ENCODE data around the gene LIPC.
"Not testable (repeated sequence)": the region's sequence is repeated elsewhere in the genome, so short reads cannot be mapped to it uniquely, and the experiment has no call there.

The LIPC gene

GRCh38 chr15:58595516-58596263, 163.9 kb downstream of the LIPC start:
- H3K4me3 ChIP-seq (IDR thresholded peaks at IDR 0.05; ENCODE audit: insufficient read depth, low read depth, low read length) = no peak overlapping the region
- no peak overlapping the region for H2AFZ ChIP-seq (ENCODE audit: low read depth)
- H3K4me1 ChIP-seq (ENCODE audit: low read depth, poor library complexity, severe bottlenecking) = peaks cover 61% of the 10 kb centered on the region
- no peak overlapping the region for H3K27ac ChIP-seq
- no peaks in the 10 kb centered on the region; the same call in 1 of the 2 replicates for H3K79me2 ChIP-seq (ENCODE audit: insufficient read depth, low read depth)
- peaks cover 8% of the 10 kb centered on the region; the same call in 1 of the 2 replicates for H3K36me3 ChIP-seq (ENCODE audit: insufficient read depth)
- H4K20me1 ChIP-seq (ENCODE audit: insufficient read depth) = no peaks in the 10 kb centered on the region
- H3K27me3 ChIP-seq (ENCODE audit: insufficient read depth, low read depth) = no peaks in the 10 kb centered on the region
- H3K9ac ChIP-seq = no peak overlapping the region
- peak overlapping the region; percentile 75 for H3K4me2 ChIP-seq
- no peak for TF ChIP-seq CTCF (conservative IDR thresholded peaks at IDR 0.05; ENCODE audit: low read depth, low read length)

- H2AFZ ChIP-seq (ENCODE audit: low read depth) = no peak overlapping the region
- H3K4me3 ChIP-seq (IDR thresholded peaks at IDR 0.05; ENCODE audit: insufficient read depth, low read depth, low read length) = no peak overlapping the region
- H3K36me3 ChIP-seq (ENCODE audit: insufficient read depth) = peaks cover 8% of the 10 kb centered on the region
- H3K27ac ChIP-seq = no peak overlapping the region
- H3K4me2 ChIP-seq = no peak overlapping the region
- H3K4me1 ChIP-seq (ENCODE audit: low read depth, poor library complexity, severe bottlenecking) = peaks cover 40% of the 10 kb centered on the region
- no peak for TF ChIP-seq CTCF (conservative IDR thresholded peaks at IDR 0.05; ENCODE audit: low read depth, low read length)
- no peak overlapping the region for H3K9ac ChIP-seq
- no peaks in the 10 kb centered on the region for H4K20me1 ChIP-seq (ENCODE audit: insufficient read depth)
- H3K79me2 ChIP-seq (ENCODE audit: insufficient read depth, low read depth) = no peaks in the 10 kb centered on the region; the same call in 1 of the 2 replicates
- H3K27me3 ChIP-seq (ENCODE audit: insufficient read depth, low read depth) = no peaks in the 10 kb centered on the region
These were observed 166.4 kb downstream of the LIPC start for GRCh38 chr15:58597943-58598828.

GRCh38 chr15:58598829-58599210, 167.0 kb downstream of the LIPC start:
- no peak for TF ChIP-seq CTCF (conservative IDR thresholded peaks at IDR 0.05; ENCODE audit: low read depth, low read length)
- Histone ChIP-seq H3K4me3 (IDR thresholded peaks at IDR 0.05; ENCODE audit: insufficient read depth, low read depth, low read length) (no peak overlapping the region), H3K4me1 (ENCODE audit: low read depth, poor library complexity, severe bottlenecking) (peaks cover 34% of the 10 kb centered on the region), H3K36me3 (ENCODE audit: insufficient read depth) (peaks cover 8% of the 10 kb centered on the region), H3K9ac (no peak overlapping the region), H3K27ac (no peak overlapping the region), H4K20me1 (ENCODE audit: insufficient read depth) (no peaks in the 10 kb centered on the region), H3K27me3 (ENCODE audit: insufficient read depth, low read depth) (no peaks in the 10 kb centered on the region), H3K4me2 (no peak overlapping the region), H2AFZ (ENCODE audit: low read depth) (no peak overlapping the region), H3K79me2 (ENCODE audit: insufficient read depth, low read depth) (no peaks in the 10 kb centered on the region; the same call in 1 of the 2 replicates)

- Histone ChIP-seq H3K36me3 (ENCODE audit: insufficient read depth) (no peaks in the 10 kb centered on the region; the same call in 1 of the 2 replicates), H3K79me2 (ENCODE audit: insufficient read depth, low read depth) (no peaks in the 10 kb centered on the region), H3K4me3 (IDR thresholded peaks at IDR 0.05; ENCODE audit: insufficient read depth, low read depth, low read length) (no peak overlapping the region), H4K20me1 (ENCODE audit: insufficient read depth) (no peaks in the 10 kb centered on the region), H3K4me2 (no peak overlapping the region), H3K27ac (no peak overlapping the region), H3K4me1 (ENCODE audit: low read depth, poor library complexity, severe bottlenecking) (peaks cover 5% of the 10 kb centered on the region), H3K9ac (no peak overlapping the region), H2AFZ (ENCODE audit: low read depth) (no peak overlapping the region), H3K27me3 (ENCODE audit: insufficient read depth, low read depth) (no peaks in the 10 kb centered on the region)
- TF ChIP-seq CTCF (conservative IDR thresholded peaks at IDR 0.05; ENCODE audit: low read depth, low read length) = no peak
These were observed 171.0 kb downstream of the LIPC start for GRCh38 chr15:58602823-58603222.

- H2AFZ ChIP-seq (ENCODE audit: low read depth); H3K27ac ChIP-seq; H3K79me2 ChIP-seq (ENCODE audit: insufficient read depth, low read depth): not testable (repeated sequence)
These were observed 172.1 kb downstream of the LIPC start for GRCh38 chr15:58603927-58604326.

More at GRCh38 chr15:58603927-58604326, 172.1 kb downstream of the LIPC start:
- H3K9ac ChIP-seq; H3K4me1 ChIP-seq (ENCODE audit: low read depth, poor library complexity, severe bottlenecking); H3K4me3 ChIP-seq (IDR thresholded peaks at IDR 0.05; ENCODE audit: insufficient read depth, low read depth, low read length); H3K4me2 ChIP-seq; H3K36me3 ChIP-seq (ENCODE audit: insufficient read depth); H3K27me3 ChIP-seq (ENCODE audit: insufficient read depth, low read depth); H4K20me1 ChIP-seq (ENCODE audit: insufficient read depth): not testable (repeated sequence)
